Astrocyte of the spinal cord (primary cell): Measurements from ENCODE around the gene BHMT2.

Experiments used
- DNase-seq: peaks from one replicate; pipeline ENCODE4 v3.0.0; 2011; ENCODE audit warnings: low read depth, low spot score
- H3K4me3 ChIP-seq: 2 replicates; pipeline ENCODE4 v1.5.1; 2011; ENCODE audit warnings: low read depth, mild to moderate bottlenecking, low read length, moderate library complexity
- in situ Hi-C: cut with HindIII; loops from 2 replicates; pipeline ENCODE4 v1.10.0; 2017; ENCODE audit warnings: low sequenced_read_pairs
- TF ChIP-seq, protein P1 (sequence below): IDR thresholded peaks from 2 replicates; pipeline ENCODE4 v1.5.1; 2012; ENCODE audit warnings: low read depth, mild to moderate bottlenecking, low read length, inconsistent platforms

BHMT2 gene

GRCh38 chr5:79076819-79077218 is 7.3 kb downstream of the BHMT2 start:
- in situ Hi-C loops: no loop called here
- no peak overlapping the region for H3K4me3 ChIP-seq
- DNase-seq: no peak
- TF ChIP-seq, protein P1, sequence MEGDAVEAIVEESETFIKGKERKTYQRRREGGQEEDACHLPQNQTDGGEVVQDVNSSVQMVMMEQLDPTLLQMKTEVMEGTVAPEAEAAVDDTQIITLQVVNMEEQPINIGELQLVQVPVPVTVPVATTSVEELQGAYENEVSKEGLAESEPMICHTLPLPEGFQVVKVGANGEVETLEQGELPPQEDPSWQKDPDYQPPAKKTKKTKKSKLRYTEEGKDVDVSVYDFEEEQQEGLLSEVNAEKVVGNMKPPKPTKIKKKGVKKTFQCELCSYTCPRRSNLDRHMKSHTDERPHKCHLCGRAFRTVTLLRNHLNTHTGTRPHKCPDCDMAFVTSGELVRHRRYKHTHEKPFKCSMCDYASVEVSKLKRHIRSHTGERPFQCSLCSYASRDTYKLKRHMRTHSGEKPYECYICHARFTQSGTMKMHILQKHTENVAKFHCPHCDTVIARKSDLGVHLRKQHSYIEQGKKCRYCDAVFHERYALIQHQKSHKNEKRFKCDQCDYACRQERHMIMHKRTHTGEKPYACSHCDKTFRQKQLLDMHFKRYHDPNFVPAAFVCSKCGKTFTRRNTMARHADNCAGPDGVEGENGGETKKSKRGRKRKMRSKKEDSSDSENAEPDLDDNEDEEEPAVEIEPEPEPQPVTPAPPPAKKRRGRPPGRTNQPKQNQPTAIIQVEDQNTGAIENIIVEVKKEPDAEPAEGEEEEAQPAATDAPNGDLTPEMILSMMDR: no peak

GRCh38 chr5:79077680-79078365 is 8.3 kb downstream of the BHMT2 start:
- in situ Hi-C loops: no loop called here
- no peak for DNase-seq
- H3K4me3 ChIP-seq: no peak overlapping the region
- TF ChIP-seq, protein P1: no peak

DNA sequence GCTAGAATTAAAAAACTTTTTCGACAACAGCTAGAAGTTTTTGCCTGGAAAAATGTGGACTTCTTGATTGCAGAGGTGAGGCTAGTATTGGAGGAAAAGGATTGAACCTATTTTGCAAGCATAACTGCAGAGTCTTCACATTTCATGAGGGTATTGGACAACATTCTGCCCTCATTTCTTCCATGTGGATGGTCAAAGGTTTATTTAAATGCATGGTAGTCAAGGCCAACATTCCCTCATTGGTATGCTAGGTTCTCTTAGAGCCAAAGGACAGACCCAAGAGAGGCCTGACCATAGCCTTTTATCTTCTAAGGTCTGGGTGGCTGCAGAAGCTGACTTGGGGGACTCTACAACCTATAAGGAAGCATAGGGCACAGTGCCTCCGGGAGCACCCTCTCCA is 11.2 kb downstream of the BHMT2 start:
- TF ChIP-seq, protein P1: no peak
- DNase-seq: no peak
- H3K4me3 ChIP-seq: no peak overlapping the region
- in situ Hi-C loops: no loop called here

DNA sequence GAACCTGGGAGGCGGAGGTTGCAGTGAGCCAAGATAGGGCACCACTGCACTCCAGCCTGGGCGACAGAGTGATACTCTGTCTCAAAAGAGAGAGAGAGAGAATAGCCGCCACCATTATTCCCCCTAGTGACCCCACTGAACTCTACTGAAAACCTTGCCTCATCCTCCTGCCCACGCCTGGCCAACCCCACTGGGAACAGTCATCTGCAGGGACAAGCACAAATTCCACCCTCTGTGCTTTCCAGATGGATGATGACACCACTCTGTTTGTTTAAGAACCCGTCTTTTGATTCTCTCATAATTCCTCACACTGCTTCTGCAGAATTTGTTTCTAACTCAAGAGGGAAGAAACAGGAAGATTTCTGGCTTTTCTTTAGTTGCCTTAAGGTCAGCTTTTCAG is 12.2 kb downstream of the BHMT2 start:
- H3K4me3 ChIP-seq: no peak overlapping the region
- in situ Hi-C loops: no loop called here
- no peak for DNase-seq
- TF ChIP-seq, protein P1: no peak

- TF ChIP-seq, protein P1: no peak
- H3K4me3 ChIP-seq: no peak overlapping the region
- no peak for DNase-seq
- in situ Hi-C loops: no loop called here
Observed at GRCh38 chr5:79086116-79086515, 16.5 kb downstream of the BHMT2 start.

- in situ Hi-C loops: no loop called here
- TF ChIP-seq, protein P1: no peak
- DNase-seq: no peak
- H3K4me3 ChIP-seq: no peak overlapping the region
Observed at GRCh38 chr5:79088507-79088906, 18.9 kb downstream of the BHMT2 start.

DNA sequence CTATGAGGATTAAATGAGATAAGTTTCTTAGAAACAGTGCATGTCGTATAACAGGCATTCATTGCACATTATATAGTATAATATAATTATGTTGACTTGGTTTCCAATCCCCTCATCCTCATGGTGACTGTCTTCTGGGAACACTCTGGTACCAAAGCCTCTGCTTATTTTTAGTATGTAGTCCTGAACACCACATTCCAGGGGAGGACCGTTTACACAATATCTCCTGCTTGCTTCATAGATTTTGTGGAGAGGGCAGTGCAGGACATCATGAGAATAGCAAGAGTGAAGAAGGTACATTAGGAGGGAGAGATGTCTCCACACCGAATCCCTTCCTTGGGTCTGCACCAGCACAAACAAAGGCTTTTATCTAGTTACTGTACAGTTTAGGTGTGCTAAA is 21.5 kb downstream of the BHMT2 start:
- no peak for DNase-seq
- no peak overlapping the region for H3K4me3 ChIP-seq
- in situ Hi-C loops: no loop called here
- TF ChIP-seq, protein P1: no peak
